Measurements from ENCODE around the gene FGF16. TPM values are rescaled to one million over a fixed set of nuclear protein-coding genes. Genes with fewer than 3 reads are reported as not detected.

The FGF16 gene
- total and polyA plus RNA-seq, 8 donors = 0.73 TPM; not detected in 7

DNA sequence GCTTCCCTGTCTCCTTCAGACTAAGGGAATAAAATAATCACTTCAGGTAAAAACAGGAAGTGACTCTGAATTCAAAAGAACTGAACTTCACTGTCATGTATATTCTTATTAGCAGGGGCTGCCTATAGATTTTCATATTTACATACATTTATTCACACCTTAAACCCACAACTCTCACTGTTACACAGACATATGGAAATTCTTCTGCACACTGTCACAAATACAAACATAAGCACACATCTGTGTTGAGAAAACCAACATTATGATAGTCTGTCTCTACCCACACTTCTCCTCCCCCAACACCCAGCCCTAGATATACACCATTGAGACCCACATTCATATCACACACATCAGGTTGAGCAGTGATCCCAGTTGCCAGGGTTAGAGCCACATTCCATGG is 5.7 kb upstream of the FGF16 start:
- H3K4me1 ChIP-seq = peaks cover 0 to 8% (median 6%) of the 10 kb centered on the region in 4 donors
- peaks cover 0 to 6% (median 0%) of the 10 kb centered on the region in 3 donors for H3K27me3 ChIP-seq
- intact Hi-C loops (cut with DNase I; ENCODE audit: low total_unique reads) = no loop called here
- H3K27ac ChIP-seq = no peak overlapping the region
- no peak for DNase-seq
- H3K9me3 ChIP-seq = no peaks in the 10 kb centered on the region
- TF ChIP-seq, protein P1, sequence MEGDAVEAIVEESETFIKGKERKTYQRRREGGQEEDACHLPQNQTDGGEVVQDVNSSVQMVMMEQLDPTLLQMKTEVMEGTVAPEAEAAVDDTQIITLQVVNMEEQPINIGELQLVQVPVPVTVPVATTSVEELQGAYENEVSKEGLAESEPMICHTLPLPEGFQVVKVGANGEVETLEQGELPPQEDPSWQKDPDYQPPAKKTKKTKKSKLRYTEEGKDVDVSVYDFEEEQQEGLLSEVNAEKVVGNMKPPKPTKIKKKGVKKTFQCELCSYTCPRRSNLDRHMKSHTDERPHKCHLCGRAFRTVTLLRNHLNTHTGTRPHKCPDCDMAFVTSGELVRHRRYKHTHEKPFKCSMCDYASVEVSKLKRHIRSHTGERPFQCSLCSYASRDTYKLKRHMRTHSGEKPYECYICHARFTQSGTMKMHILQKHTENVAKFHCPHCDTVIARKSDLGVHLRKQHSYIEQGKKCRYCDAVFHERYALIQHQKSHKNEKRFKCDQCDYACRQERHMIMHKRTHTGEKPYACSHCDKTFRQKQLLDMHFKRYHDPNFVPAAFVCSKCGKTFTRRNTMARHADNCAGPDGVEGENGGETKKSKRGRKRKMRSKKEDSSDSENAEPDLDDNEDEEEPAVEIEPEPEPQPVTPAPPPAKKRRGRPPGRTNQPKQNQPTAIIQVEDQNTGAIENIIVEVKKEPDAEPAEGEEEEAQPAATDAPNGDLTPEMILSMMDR (IDR thresholded peaks at IDR 0.05) = no peak
- no peak for TF ChIP-seq EP300 (IDR thresholded peaks at IDR 0.05)
- TF ChIP-seq POLR2AphosphoS5 (IDR thresholded peaks at IDR 0.05) = no peak
- TF ChIP-seq POLR2A (IDR thresholded peaks at IDR 0.05) = no peak
- no peaks in the 10 kb centered on the region for H3K36me3 ChIP-seq
- no peak overlapping the region for H3K4me3 ChIP-seq

DNA sequence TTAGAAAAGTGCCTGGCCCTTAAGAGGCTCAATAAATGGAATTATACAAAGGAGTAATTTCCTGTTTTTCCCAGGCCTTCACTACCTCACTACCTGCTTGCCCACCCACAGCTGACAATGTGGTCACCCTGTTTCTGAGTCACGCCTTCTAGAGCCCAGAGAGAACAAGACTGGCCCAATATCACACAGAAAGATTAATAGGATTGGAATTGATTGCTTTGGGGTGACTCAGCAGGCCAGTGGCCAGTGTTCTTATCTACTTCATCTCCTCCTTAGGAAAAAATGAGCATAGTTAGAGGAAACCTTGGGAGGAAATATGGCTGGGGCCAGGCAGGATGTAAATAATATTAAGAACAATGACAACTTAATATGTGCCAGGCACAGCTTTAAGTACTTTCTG is 4.5 kb upstream of the FGF16 start:
- H3K9me3 ChIP-seq = no peaks in the 10 kb centered on the region
- H3K36me3 ChIP-seq = no peaks in the 10 kb centered on the region
- H3K4me1 ChIP-seq = peaks cover 0 to 21% (median 13%) of the 10 kb centered on the region in 4 donors
- TF ChIP-seq POLR2AphosphoS5 (IDR thresholded peaks at IDR 0.05) (no peak), EP300 (IDR thresholded peaks at IDR 0.05) (no peak), POLR2A (IDR thresholded peaks at IDR 0.05) (no peak)
- TF ChIP-seq, protein P1 (IDR thresholded peaks at IDR 0.05) = no peak
- no peak overlapping the region for H3K27ac ChIP-seq
- no peak overlapping the region for H3K4me3 ChIP-seq
- WGBS, 5 donors = 20 to 71% (median 42%) methylated on average over 1 of the region's 1 CpG
- DNase-seq = peak in 1 of 2 donors; percentile 29
- intact Hi-C loops (cut with DNase I; ENCODE audit: low total_unique reads) = no loop called here
- H3K27me3 ChIP-seq = peaks cover 0 to 6% (median 0%) of the 10 kb centered on the region in 3 donors

DNA sequence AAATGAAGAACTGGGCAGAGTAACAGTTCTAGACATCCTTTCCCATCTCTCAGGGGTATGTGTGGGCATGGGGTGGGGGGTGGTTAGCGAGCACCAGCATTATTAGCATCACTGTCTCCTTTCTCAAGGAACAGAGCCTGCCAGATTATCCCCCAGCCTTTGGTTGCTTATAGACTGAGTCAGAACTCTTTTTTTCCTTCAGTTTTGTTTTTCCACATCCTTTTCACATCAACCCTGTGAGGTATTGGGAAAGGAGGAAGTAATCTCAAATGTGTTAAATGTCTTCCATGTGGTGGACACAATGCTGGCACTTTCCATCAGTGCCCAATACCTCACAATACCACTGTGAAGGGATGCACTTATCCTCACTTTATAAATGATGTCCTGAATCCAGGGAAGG is 3.1 kb upstream of the FGF16 start:
- TF ChIP-seq, protein P1 (IDR thresholded peaks at IDR 0.05) = no peak
- no peak for TF ChIP-seq POLR2AphosphoS5 (IDR thresholded peaks at IDR 0.05)
- no peak for TF ChIP-seq POLR2A (IDR thresholded peaks at IDR 0.05)
- TF ChIP-seq EP300 (IDR thresholded peaks at IDR 0.05) = no peak
- peaks cover 0 to 6% (median 0%) of the 10 kb centered on the region in 3 donors for H3K27me3 ChIP-seq
- DNase-seq = no peak
- no peaks in the 10 kb centered on the region for H3K9me3 ChIP-seq
- no peak overlapping the region for H3K4me3 ChIP-seq
- intact Hi-C loops (cut with DNase I; ENCODE audit: low total_unique reads) = no loop called here
- 52 to 100% (median 75%) methylated on average over 1 of the region's 1 CpG for WGBS, 5 donors
- H3K36me3 ChIP-seq = no peaks in the 10 kb centered on the region
- peaks cover 0 to 23% (median 13%) of the 10 kb centered on the region in 4 donors for H3K4me1 ChIP-seq
- H3K27ac ChIP-seq = no peak overlapping the region

DNA sequence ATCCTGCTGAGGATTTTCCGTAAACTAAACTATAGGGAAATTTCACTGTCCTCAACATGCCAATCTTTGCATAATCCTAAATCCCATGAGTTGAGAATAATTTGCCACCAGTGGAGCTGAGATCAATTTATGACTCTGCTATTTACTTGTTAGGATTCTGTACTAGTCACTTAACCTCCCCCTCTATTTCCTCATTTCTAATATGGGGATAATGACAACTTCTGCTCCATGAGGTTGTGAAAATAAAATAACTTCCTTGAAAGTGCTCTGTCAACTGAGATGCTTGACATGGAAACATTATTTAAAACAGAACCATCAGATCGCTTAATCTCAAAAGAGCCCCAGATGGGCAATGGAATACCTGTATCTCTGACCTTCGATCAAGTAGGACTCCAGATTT is 2.6 kb upstream of the FGF16 start:
- Histone ChIP-seq H3K4me1 (peaks cover 0 to 23% (median 13%) of the 10 kb centered on the region in 4 donors), H3K27me3 (peaks cover 0 to 6% (median 0%) of the 10 kb centered on the region in 3 donors), H3K27ac (no peak overlapping the region), H3K9me3 (no peaks in the 10 kb centered on the region), H3K36me3 (no peaks in the 10 kb centered on the region), H3K4me3 (no peak overlapping the region)
- no peak for DNase-seq
- TF ChIP-seq POLR2A (IDR thresholded peaks at IDR 0.05) (no peak), POLR2AphosphoS5 (IDR thresholded peaks at IDR 0.05) (no peak), EP300 (IDR thresholded peaks at IDR 0.05) (no peak)
- TF ChIP-seq, protein P1 (IDR thresholded peaks at IDR 0.05) = no peak
- WGBS, 5 donors = 58 to 94% (median 64%) methylated on average over 3 of the region's 3 CpGs
- intact Hi-C loops (cut with DNase I; ENCODE audit: low total_unique reads) = no loop called here

Measured in stomach (tissue), 9 donors.